DOHH2 (cell line): ENCODE data around the gene ABHD16B.
"Not testable (repeated sequence)": the region's sequence is repeated elsewhere in the genome, so short reads cannot be mapped to it uniquely, and the experiment has no call there.

Experiments
- EZH2phosphoT487 ChIP-seq: fragments of 200-600 bp; sonication (generic); IDR thresholded peaks from 2 replicates; pipeline ENCODE4 v1.6.1; 2017; ENCODE audit warnings: borderline replicate concordance, mild to moderate bottlenecking, antibody characterized with exemption, low read length, moderate library complexity, mixed read lengths
- TF ChIP-seq, protein P1 (sequence below): fragments of 200-600 bp; sonication (generic); IDR thresholded peaks from one replicate; pipeline ENCODE4 v1.5.1; 2014; ENCODE audit warnings: antibody characterized with exemption, mild to moderate bottlenecking, low read depth, low read length; ENCODE audit not compliant: poor library complexity, severe bottlenecking

DNA sequence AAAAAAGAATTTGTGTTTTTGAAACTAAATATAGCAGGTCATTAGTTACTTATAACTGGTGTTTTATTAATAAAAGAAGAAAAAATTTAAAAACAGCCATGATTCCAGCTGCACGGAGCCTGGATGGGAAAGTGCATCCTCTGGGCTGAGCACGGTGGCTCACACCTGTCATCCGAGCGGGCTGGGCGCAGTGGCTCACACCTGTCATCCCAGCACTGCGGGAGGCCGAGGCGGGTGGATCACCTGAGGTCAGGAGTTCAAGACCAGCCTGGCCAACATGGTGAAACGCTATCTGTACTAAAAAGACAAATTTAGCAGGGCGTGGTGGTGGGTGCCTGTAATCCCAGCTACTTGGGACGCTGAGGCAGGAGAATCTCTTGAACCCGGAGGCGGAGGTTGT, 19.6 kb downstream of the ABHD16B start:
- TF ChIP-seq, protein P1, sequence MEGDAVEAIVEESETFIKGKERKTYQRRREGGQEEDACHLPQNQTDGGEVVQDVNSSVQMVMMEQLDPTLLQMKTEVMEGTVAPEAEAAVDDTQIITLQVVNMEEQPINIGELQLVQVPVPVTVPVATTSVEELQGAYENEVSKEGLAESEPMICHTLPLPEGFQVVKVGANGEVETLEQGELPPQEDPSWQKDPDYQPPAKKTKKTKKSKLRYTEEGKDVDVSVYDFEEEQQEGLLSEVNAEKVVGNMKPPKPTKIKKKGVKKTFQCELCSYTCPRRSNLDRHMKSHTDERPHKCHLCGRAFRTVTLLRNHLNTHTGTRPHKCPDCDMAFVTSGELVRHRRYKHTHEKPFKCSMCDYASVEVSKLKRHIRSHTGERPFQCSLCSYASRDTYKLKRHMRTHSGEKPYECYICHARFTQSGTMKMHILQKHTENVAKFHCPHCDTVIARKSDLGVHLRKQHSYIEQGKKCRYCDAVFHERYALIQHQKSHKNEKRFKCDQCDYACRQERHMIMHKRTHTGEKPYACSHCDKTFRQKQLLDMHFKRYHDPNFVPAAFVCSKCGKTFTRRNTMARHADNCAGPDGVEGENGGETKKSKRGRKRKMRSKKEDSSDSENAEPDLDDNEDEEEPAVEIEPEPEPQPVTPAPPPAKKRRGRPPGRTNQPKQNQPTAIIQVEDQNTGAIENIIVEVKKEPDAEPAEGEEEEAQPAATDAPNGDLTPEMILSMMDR: not testable (repeated sequence)
- not testable (repeated sequence) for TF ChIP-seq EZH2phosphoT487
